ENCODE results near the gene R3HDM4.

DNA sequence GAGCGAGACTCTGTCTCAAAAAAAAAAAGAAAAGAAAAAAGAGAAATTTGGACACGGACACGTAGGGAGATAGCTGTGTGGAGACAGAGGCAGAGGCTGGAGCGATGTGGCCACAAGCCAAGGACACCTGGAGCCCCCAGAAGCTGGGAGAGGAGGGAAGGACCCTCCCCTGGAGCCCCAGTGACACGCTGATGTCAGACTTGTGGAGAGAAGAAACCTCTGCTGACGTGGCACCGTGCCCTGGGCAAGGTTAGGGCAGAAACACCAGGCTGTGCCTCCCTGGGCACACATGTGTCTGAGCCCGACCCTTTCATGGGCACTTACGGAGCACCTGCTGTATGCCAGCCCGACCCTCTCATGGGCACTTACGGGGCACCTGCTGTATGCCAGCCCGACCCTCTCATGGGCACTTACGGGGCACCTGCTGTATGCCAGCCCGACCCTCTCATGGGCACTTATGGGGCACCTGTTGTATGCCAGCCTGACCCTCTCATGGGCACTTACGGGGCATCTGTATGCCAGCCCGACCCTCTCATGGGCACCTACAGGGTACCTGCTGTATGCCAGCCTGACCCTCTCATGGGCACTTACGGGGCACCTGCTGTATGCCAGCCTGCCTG is 30.6 kb upstream of the R3HDM4 start:
- TF ChIP-seq, protein P1, sequence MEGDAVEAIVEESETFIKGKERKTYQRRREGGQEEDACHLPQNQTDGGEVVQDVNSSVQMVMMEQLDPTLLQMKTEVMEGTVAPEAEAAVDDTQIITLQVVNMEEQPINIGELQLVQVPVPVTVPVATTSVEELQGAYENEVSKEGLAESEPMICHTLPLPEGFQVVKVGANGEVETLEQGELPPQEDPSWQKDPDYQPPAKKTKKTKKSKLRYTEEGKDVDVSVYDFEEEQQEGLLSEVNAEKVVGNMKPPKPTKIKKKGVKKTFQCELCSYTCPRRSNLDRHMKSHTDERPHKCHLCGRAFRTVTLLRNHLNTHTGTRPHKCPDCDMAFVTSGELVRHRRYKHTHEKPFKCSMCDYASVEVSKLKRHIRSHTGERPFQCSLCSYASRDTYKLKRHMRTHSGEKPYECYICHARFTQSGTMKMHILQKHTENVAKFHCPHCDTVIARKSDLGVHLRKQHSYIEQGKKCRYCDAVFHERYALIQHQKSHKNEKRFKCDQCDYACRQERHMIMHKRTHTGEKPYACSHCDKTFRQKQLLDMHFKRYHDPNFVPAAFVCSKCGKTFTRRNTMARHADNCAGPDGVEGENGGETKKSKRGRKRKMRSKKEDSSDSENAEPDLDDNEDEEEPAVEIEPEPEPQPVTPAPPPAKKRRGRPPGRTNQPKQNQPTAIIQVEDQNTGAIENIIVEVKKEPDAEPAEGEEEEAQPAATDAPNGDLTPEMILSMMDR (conservative IDR thresholded peaks at IDR 0.05; ENCODE audit: low read length), result no peak
- TF ChIP-seq EZH2phosphoT487 (IDR thresholded peaks at IDR 0.05; ENCODE audit: borderline replicate concordance), result no peak

Data from Loucy (cell line).